Right lung (tissue), 5 donors: ENCODE measurements around the gene ITGB8. TPM values are rescaled to one million over a fixed set of nuclear protein-coding genes. Genes with fewer than 3 reads are reported as not detected.
A peak's percentile ranks its signal among the peaks of the same experiment; 100 is the strongest.

Source experiments
- DNase-seq, 2 donors: peaks; one replicate each; pipeline ENCODE4 v3.0.0-alpha.2; 2013
- polyA plus RNA-seq, 5 donors: library from polyadenylated mRNA; unstranded; fragments of 120-200 nt; gene quantifications; one replicate each; pipeline versions ENCODE4 v1.2.1 to v1.2.3, GENCODE V29; 2013; ENCODE audit warnings: inconsistent platforms in 1 of 5, low replicate concordance in 1 of 5; ENCODE audit not compliant: insufficient read length in 5 of 5, insufficient read depth in 1 of 5

Gene ITGB8
- polyA plus RNA-seq, 5 donors, result 3.7 to 8.9 (median 6.2) TPM

- DNase-seq, result no peak
Measured at GRCh38 chr7:20340839-20341238, 10.1 kb downstream of the ITGB8 start.

GRCh38 chr7:20343205-20343604, 12.5 kb downstream of the ITGB8 start:
- DNase-seq, result no peak

- no peak for DNase-seq
Measured at GRCh38 chr7:20343941-20344340, 13.2 kb downstream of the ITGB8 start.

- no peak for DNase-seq
Measured at GRCh38 chr7:20344396-20344795, 13.7 kb downstream of the ITGB8 start.

- DNase-seq, result no peak
Measured at GRCh38 chr7:20346577-20346976, 15.9 kb downstream of the ITGB8 start.

GRCh38 chr7:20347680-20348079, 17.0 kb downstream of the ITGB8 start:
- DNase-seq, result no peak

- peak; percentile 55 to 81 for DNase-seq
Measured at GRCh38 chr7:20348125-20348807, 17.6 kb downstream of the ITGB8 start.

- DNase-seq, result no peak
Measured at GRCh38 chr7:20350518-20350951, 19.8 kb downstream of the ITGB8 start.

- no peak for DNase-seq
Measured at GRCh38 chr7:20350996-20351692, 20.4 kb downstream of the ITGB8 start.

GRCh38 chr7:20351901-20352300, 21.2 kb downstream of the ITGB8 start:
- DNase-seq, result no peak

GRCh38 chr7:20352573-20353306, 22.0 kb downstream of the ITGB8 start:
- DNase-seq, result no peak

GRCh38 chr7:20354610-20355528, 24.2 kb downstream of the ITGB8 start:
- no peak for DNase-seq

- no peak for DNase-seq
Measured at GRCh38 chr7:20358106-20358505, 27.4 kb downstream of the ITGB8 start.

GRCh38 chr7:20358762-20359282, 28.1 kb downstream of the ITGB8 start:
- DNase-seq, result no peak

- DNase-seq, result peak in 1 of 2 donors; percentile 45
Measured at GRCh38 chr7:20359341-20359963, 28.8 kb downstream of the ITGB8 start.

- DNase-seq, result no peak
Measured at GRCh38 chr7:20362574-20363253, 32.0 kb downstream of the ITGB8 start.

GRCh38 chr7:20364571-20365196, 34.0 kb downstream of the ITGB8 start:
- DNase-seq, result no peak

GRCh38 chr7:20365486-20365885, 34.8 kb downstream of the ITGB8 start:
- DNase-seq, result no peak

GRCh38 chr7:20374399-20374798, 43.7 kb downstream of the ITGB8 start:
- DNase-seq, result no peak

- no peak for DNase-seq
Measured at GRCh38 chr7:20376796-20377195, 46.1 kb downstream of the ITGB8 start.
